H1 (cell line): ENCODE data around the gene TBC1D24. TPM values are rescaled to one million over a fixed set of nuclear protein-coding genes. Genes with fewer than 3 reads are reported as not detected.
"Not testable (repeated sequence)": the region's sequence is repeated elsewhere in the genome, so short reads cannot be mapped to it uniquely, and the experiment has no call there.

Source experiments
- CTCF ChIA-PET: fragments of 300-600 bp; sonication (Branson Sonifier 250); formaldehyde crosslinking; loops from one replicate; lab custom pipeline; 2021; ENCODE audit not compliant: partially characterized antibody; lab: Charles Lee
- POLR2A ChIA-PET: fragments of 300-600 bp; sonication (Branson Sonifier 250); formaldehyde crosslinking; loops from one replicate; lab custom pipeline; 2021; ENCODE audit warnings: inconsistent platforms; ENCODE audit not compliant: partially characterized antibody; lab: Charles Lee
- DNase-seq, 2 experiments: peaks; one replicate each; pipeline versions ENCODE4 v3.0.0 to v3.0.0-alpha.2; 2010 to 2022; ENCODE audit warnings: low spot score in 2 of 2, low read depth in 1 of 2, mixed read lengths in 1 of 2
- FAIRE-seq: peaks from 2 replicates; lab custom pipeline; 2011; peaks lifted over from hg19 to GRCh38; lab: Jason Lieb, UNC
- H2AFZ ChIP-seq: 2 replicates; pipeline ENCODE4 v1.8.1; 2012; ENCODE audit warnings: low read length, inconsistent platforms
- H2AK5ac ChIP-seq: 2 replicates; pipeline ENCODE4 v1.6.1; 2013; ENCODE audit warnings: low read depth, low read length
- H2BK120ac ChIP-seq: replicated peaks from 2 replicates; pipeline ENCODE3; 2013; ENCODE audit warnings: low read depth, low read length, inconsistent platforms
- H2BK12ac ChIP-seq: 2 replicates; pipeline ENCODE4 v1.6.1; 2013; ENCODE audit warnings: low read depth, low read length
- H2BK15ac ChIP-seq: 2 replicates; pipeline ENCODE4 v1.6.1; 2013; ENCODE audit warnings: low read length
- H2BK20ac ChIP-seq: 2 replicates; pipeline ENCODE4 v1.6.1; 2013; ENCODE audit warnings: low read length
- H2BK5ac ChIP-seq: 2 replicates; pipeline ENCODE4 v1.6.1; 2013; ENCODE audit warnings: low read depth, low read length
- H3K14ac ChIP-seq: 2 replicates; pipeline ENCODE4 v1.6.1; 2013; ENCODE audit warnings: inconsistent platforms; ENCODE audit not compliant: insufficient read length
- H3K18ac ChIP-seq: 2 replicates; pipeline ENCODE4 v1.6.1; 2013; ENCODE audit warnings: low read length; ENCODE audit errors: extremely low read depth
- H3K23ac ChIP-seq: 2 replicates; pipeline ENCODE4 v1.6.1; 2013; ENCODE audit warnings: inconsistent platforms; ENCODE audit not compliant: insufficient read length
- H3K23me2 ChIP-seq: 2 replicates; pipeline ENCODE4 v1.6.1; 2013; ENCODE audit warnings: low read depth, low read length
- H3K27ac ChIP-seq: 2 replicates; pipeline ENCODE4 v1.6.1; 2011; ENCODE audit warnings: low read depth, low read length, inconsistent platforms
- H3K27me3 ChIP-seq, 4 experiments: replicated peaks in 1 of 4; 1 replicate in 1 of 4; 2 replicates in 3 of 4; pipeline versions ENCODE4 v1.6.1 to v1.8.1; 2011 to 2013; ENCODE audit warnings: low read length in 3 of 4, mild to moderate bottlenecking in 3 of 4, inconsistent platforms in 2 of 4, mixed read lengths in 2 of 4, moderate library complexity in 1 of 4; ENCODE audit not compliant: control insufficient read depth in 3 of 4, insufficient read depth in 3 of 4; ENCODE audit errors: extremely low read depth in 1 of 4
- H3K36me3 ChIP-seq, 4 experiments: 2 replicates each; pipeline versions ENCODE4 v1.6.1 to v1.8.1; 2011 to 2013; ENCODE audit warnings: mild to moderate bottlenecking in 4 of 4, low read length in 3 of 4, moderate library complexity in 2 of 4, control low read depth in 1 of 4, inconsistent platforms in 1 of 4; ENCODE audit not compliant: insufficient read depth in 4 of 4, control insufficient read depth in 2 of 4
- H3K4ac ChIP-seq: replicated peaks from 2 replicates; pipeline ENCODE3; 2013; ENCODE audit warnings: low read length, low read depth, mixed read lengths, inconsistent platforms; ENCODE audit not compliant: insufficient read length
- H3K4me1 ChIP-seq, 4 experiments: replicated peaks in 1 of 4; 1 replicate in 1 of 4; 2 replicates in 3 of 4; pipeline versions ENCODE4 v1.6.1 to v1.8.1; 2011 to 2013; ENCODE audit warnings: low read length in 3 of 4, inconsistent platforms in 2 of 4, mixed read lengths in 1 of 4; ENCODE audit not compliant: insufficient read depth in 4 of 4, control insufficient read depth in 3 of 4
- H3K4me2 ChIP-seq, 2 experiments: 2 replicates each; pipeline versions ENCODE4 v1.6.1 to v1.8.1; 2011 to 2013; ENCODE audit warnings: low read depth in 2 of 2, low read length in 2 of 2, control low read depth in 1 of 2, inconsistent platforms in 1 of 2, mild to moderate bottlenecking in 1 of 2; ENCODE audit not compliant: insufficient read depth in 1 of 2
- H3K4me3 ChIP-seq, 4 experiments: fragments of 200-600, 300-600 bp in 1 of 4; sonication (generic), shearing (Covaris generic), sonication (Bioruptor Twin) in 1 of 4; 2 replicates each; pipeline versions ENCODE4 v1.5.1 to v1.8.1; 2011 to 2016; ENCODE audit warnings: low read length in 4 of 4, low read depth in 3 of 4, control low read depth in 2 of 4, inconsistent platforms in 2 of 4, mild to moderate bottlenecking in 2 of 4, mixed read lengths in 1 of 4, moderate library complexity in 1 of 4; ENCODE audit not compliant: insufficient read depth in 2 of 4; ENCODE audit errors: extremely low read depth in 1 of 4
- H3K56ac ChIP-seq: replicated peaks from 2 replicates; pipeline ENCODE3; 2013; ENCODE audit warnings: low read depth, mild to moderate bottlenecking, mixed read lengths, low read length, inconsistent platforms; ENCODE audit not compliant: insufficient read length
- H3K79me1 ChIP-seq: 2 replicates; pipeline ENCODE4 v1.6.1; 2013; ENCODE audit warnings: low read depth, low read length, control low read depth
- H3K79me2 ChIP-seq, 2 experiments: 2 replicates each; pipeline versions ENCODE4 v1.6.1 to v1.8.1; 2012 to 2013; ENCODE audit warnings: low read length in 2 of 2, mild to moderate bottlenecking in 2 of 2, inconsistent platforms in 1 of 2; ENCODE audit not compliant: insufficient read depth in 2 of 2, control insufficient read depth in 1 of 2
- H3K9ac ChIP-seq, 4 experiments: replicated peaks in 1 of 4; 1 replicate in 1 of 4; 2 replicates in 3 of 4; pipeline versions ENCODE4 v1.6.1 to v1.8.1; 2011 to 2013; ENCODE audit warnings: low read depth in 3 of 4, low read length in 3 of 4, control low read depth in 2 of 4, mild to moderate bottlenecking in 2 of 4, moderate library complexity in 2 of 4, inconsistent platforms in 1 of 4; ENCODE audit errors: extremely low read depth in 1 of 4
- H3K9me3 ChIP-seq, 2 experiments: 2 replicates each; pipeline versions ENCODE4 v1.6.1 to v1.8.1; 2012 to 2013; ENCODE audit warnings: mild to moderate bottlenecking in 2 of 2, moderate library complexity in 2 of 2, control low read depth in 1 of 2, inconsistent platforms in 1 of 2, low read depth in 1 of 2, low read length in 1 of 2, mixed read lengths in 1 of 2; ENCODE audit not compliant: insufficient read depth in 2 of 2
- H4K20me1 ChIP-seq, 2 experiments: replicated peaks in 1 of 2; 2 replicates each; pipeline versions ENCODE3 to v1.8.1; 2011 to 2013; ENCODE audit warnings: inconsistent platforms in 2 of 2, low read length in 2 of 2, mild to moderate bottlenecking in 1 of 2; ENCODE audit not compliant: insufficient read depth in 2 of 2, control insufficient read depth in 1 of 2
- H4K5ac ChIP-seq: 2 replicates; pipeline ENCODE4 v1.6.1; 2013; ENCODE audit warnings: low read length, low read depth, mixed read lengths, inconsistent platforms; ENCODE audit not compliant: insufficient read length
- H4K8ac ChIP-seq: 2 replicates; pipeline ENCODE4 v1.8.0; 2013; ENCODE audit warnings: mild to moderate bottlenecking, moderate library complexity, low read length, inconsistent platforms; ENCODE audit not compliant: insufficient read depth; ENCODE audit errors: extremely low read depth
- H4K91ac ChIP-seq: replicated peaks from 2 replicates; pipeline ENCODE3; 2013; ENCODE audit warnings: low read length, mixed read lengths, inconsistent platforms; ENCODE audit not compliant: insufficient read length
- WGBS, 2 experiments: shearing (Covaris generic) in 1 of 2; methylation state at CpG; one replicate each; pipeline versions ENCODE4 v1.1.6 to v1.1.7; 2013 to 2015; ENCODE audit warnings: low lambda C conversion rate in 2 of 2, mixed read lengths in 2 of 2, inconsistent platforms in 1 of 2, low coverage in 1 of 2, missing lambda C conversion rate in 1 of 2; ENCODE audit not compliant: insufficient replicate concordance in 2 of 2, insufficient coverage in 1 of 2, insufficient read length in 1 of 2; ENCODE audit errors: extremely low coverage in 1 of 2, missing lambda C conversion rate in 1 of 2; 5-methylcytosine and 5-hydroxymethylcytosine counted together
- microRNA counts: library from miRNA; unstranded; fragments of <30 nt; microRNA quantifications from one replicate; lab custom pipeline; 2015
- microRNA-seq, 2 experiments: library from miRNA; unstranded; fragments of <30 nt; microRNA quantifications; one replicate each; pipeline versions ENCODE4 to v1.2.0, GENCODE V29; 2016 to 2020; ENCODE audit warnings: borderline microRNAs expressed in 2 of 2, borderline number of aligned reads in 2 of 2, borderline replicate concordance in 1 of 2
- polyA plus RNA-seq, 7 experiments: library from polyadenylated mRNA; depleted of rRNA in 3 of 7; stranded (reverse) in 5 of 7; unstranded in 2 of 7; fragments of >200 nt in 5 of 7; fragments of 200-250 nt in 2 of 7; gene quantifications; 1 replicate in 5 of 7; 2 replicates in 1 of 7; 4 replicates in 1 of 7; pipeline versions ENCODE4 v1.2.1 to v1.2.3, GENCODE V29; 2011 to 2013; ENCODE audit warnings: missing spikeins in 2 of 7, mixed read lengths in 2 of 7
- small RNA-seq: library from polyadenylated mRNA; stranded (forward); fragments of <200 nt; extraction: miRNeasy Mini kit (QIAGEN cat#:217004); gene quantifications from one replicate; pipeline ENCODE3, GENCODE V24; 2013; ENCODE audit not compliant: insufficient read depth
- total RNA-seq: library from RNA; stranded (reverse); fragmentation: NEBNext Ultra II Directional; extraction: Animal tissue kit (Norgen Biotek cat#: 25700); gene quantifications from 2 replicates; pipeline ENCODE4 v1.2.1, GENCODE V29; 2021

The TBC1D24 gene
- total and polyA plus RNA-seq, 2 of the 8 experiments (the other 6 are each of a cell fraction or from before 2014, with no cell fraction given) = 8.7 to 21.5 TPM

- CTCF ChIA-PET, H3K23ac ChIP-seq, H2AFZ ChIP-seq, H3K27me3 ChIP-seq, H3K56ac ChIP-seq, H3K36me3 ChIP-seq, H3K18ac ChIP-seq, FAIRE-seq, H3K79me1 ChIP-seq, H3K9me3 ChIP-seq, H2BK12ac ChIP-seq, H3K4me2 ChIP-seq, H2AK5ac ChIP-seq, H3K79me2 ChIP-seq, H4K91ac ChIP-seq, H2BK15ac ChIP-seq, H4K8ac ChIP-seq, H3K9ac ChIP-seq, H4K20me1 ChIP-seq, H2BK120ac ChIP-seq, H2BK20ac ChIP-seq, H2BK5ac ChIP-seq, H3K4me1 ChIP-seq, POLR2A ChIA-PET, H4K5ac ChIP-seq, H3K23me2 ChIP-seq, DNase-seq, H3K4me3 ChIP-seq, H3K4ac ChIP-seq, H3K14ac ChIP-seq, H3K27ac ChIP-seq: not testable (repeated sequence)
- WGBS, 2 experiments = no CpG with 5 or more reads among the region's 13 CpGs
Measured at GRCh38 chr16:2554709-2555425, 79.9 kb downstream of the TBC1D24 start.

MicroRNAs within 50 kb of the gene (microRNA counts, 767-probe panel; counts per million panel counts)
- 879 counts per million, percentile 95 among the panel's probes with 10 or more counts for microRNA hsa-miR-3178 (lab: Ali Mortazavi, UCI)

Small RNAs within 50 kb of the gene (microRNA-seq; reads per million reads assigned to microRNA genes)
- 0 reads per million in 2 experiments for gene MIR3178
- gene MIR6767 = 0 reads per million in 2 experiments
- gene MIR6768 = 0.69 to 1.4 reads per million in 2 experiments

Small RNAs within 50 kb of the gene (small RNA-seq; reads per million reads assigned to genes)
- not detected for gene AC093525.1
- gene MIR3178 = not detected
- 2.7 reads per million, percentile 33 among the genes with 10 or more reads in this experiment for gene MIR6768

Other genes with a start within 250 kb of the TBC1D24 start
- gene DNASE1L2, start 238.7 kb upstream of the TBC1D24 start, total RNA-seq = 0.19 and 0.35 TPM in 2 replicates
- 0.75 and 0.97 TPM in 2 replicates for gene DNASE1L2, start 238.7 kb upstream of the TBC1D24 start, polyA plus RNA-seq (2011; rRNA removed)
- gene ECI1, start 223.5 kb upstream of the TBC1D24 start, total RNA-seq = 79.5 and 80.0 TPM in 2 replicates
- gene ECI1, start 223.5 kb upstream of the TBC1D24 start, polyA plus RNA-seq (2011; rRNA removed) = 151 and 154 TPM in 2 replicates
- gene RNPS1, start 207.0 kb upstream of the TBC1D24 start, total RNA-seq = 330 and 357 TPM in 2 replicates
- gene RNPS1, start 207.0 kb upstream of the TBC1D24 start, polyA plus RNA-seq (2011; rRNA removed) = 350 and 516 TPM in 2 replicates
- gene ABCA3, start 134.4 kb upstream of the TBC1D24 start, total RNA-seq = 7.9 TPM in 2 replicates
- 5.7 and 8.8 TPM in 2 replicates for gene ABCA3, start 134.4 kb upstream of the TBC1D24 start, polyA plus RNA-seq (2011; rRNA removed)
- 54.3 and 55.9 TPM in 2 replicates for gene CCNF, start 45.7 kb upstream of the TBC1D24 start, total RNA-seq
- gene CCNF, start 45.7 kb upstream of the TBC1D24 start, polyA plus RNA-seq (2011; rRNA removed) = 15.4 and 25.5 TPM in 2 replicates
- 54.2 and 54.6 TPM in 2 replicates for gene TEDC2, start 15.0 kb upstream of the TBC1D24 start, total RNA-seq
- 55.6 and 71.2 TPM in 2 replicates for gene TEDC2, start 15.0 kb upstream of the TBC1D24 start, polyA plus RNA-seq (2011; rRNA removed)
- 0.34 and 0.52 TPM in 2 replicates for gene NTN3, start 3.8 kb upstream of the TBC1D24 start, total RNA-seq
- 0.30 and 0.74 TPM in 2 replicates for gene NTN3, start 3.8 kb upstream of the TBC1D24 start, polyA plus RNA-seq (2011; rRNA removed)
- gene ATP6V0C, start 38.8 kb downstream of the TBC1D24 start, total RNA-seq = 176 and 199 TPM in 2 replicates
- gene ATP6V0C, start 38.8 kb downstream of the TBC1D24 start, polyA plus RNA-seq (2011; rRNA removed) = 125 and 218 TPM in 2 replicates
- gene AMDHD2, start 45.2 kb downstream of the TBC1D24 start, total RNA-seq = 43.0 and 45.0 TPM in 2 replicates
- gene AMDHD2, start 45.2 kb downstream of the TBC1D24 start, polyA plus RNA-seq (2011; rRNA removed) = 54.6 and 77.1 TPM in 2 replicates
- not detected in 2 replicates for gene CEMP1, start 56.3 kb downstream of the TBC1D24 start, total RNA-seq
- gene CEMP1, start 56.3 kb downstream of the TBC1D24 start, polyA plus RNA-seq (2011; rRNA removed) = 0.08 TPM in 1 of 2 replicates, not detected in the other
- gene PDPK1, start 62.9 kb downstream of the TBC1D24 start, total RNA-seq = 27.8 and 28.0 TPM in 2 replicates
- 13.8 and 17.1 TPM in 2 replicates for gene PDPK1, start 62.9 kb downstream of the TBC1D24 start, polyA plus RNA-seq (2011; rRNA removed)
- gene KCTD5, start 207.4 kb downstream of the TBC1D24 start, total RNA-seq = 24.8 and 26.6 TPM in 2 replicates
- gene KCTD5, start 207.4 kb downstream of the TBC1D24 start, polyA plus RNA-seq (2011; rRNA removed) = 31.8 and 46.8 TPM in 2 replicates
- 1.3 and 2.2 TPM in 2 replicates for gene PRSS27, start 245.1 kb downstream of the TBC1D24 start, total RNA-seq
- gene PRSS27, start 245.1 kb downstream of the TBC1D24 start, polyA plus RNA-seq (2011; rRNA removed) = 7.5 and 10.5 TPM in 2 replicates